HEK293T (cell line): ENCODE measurements around the gene CIITA.

Experiments used
- CTCF ChIA-PET: fragments of 350-600 bp; formaldehyde crosslinking; extraction: SDS; loops from one replicate; lab custom pipeline; 2021; ENCODE audit warnings: antibody characterized with exemption, inconsistent platforms; lab: Yijun Ruan, JAX
- POLR2A ChIA-PET: fragments of 350-600 bp; formaldehyde crosslinking; extraction: SDS; loops from one replicate; lab custom pipeline; 2020; ENCODE audit warnings: antibody characterized with exemption, inconsistent platforms; lab: Yijun Ruan, JAX
- DNase-seq: peaks from one replicate; pipeline ENCODE4 v3.0.0; 2012; ENCODE audit warnings: mixed read lengths; ENCODE audit errors: extremely low spot score
- ARNT ChIP-seq: fragments of 450-650 bp; IDR thresholded peaks from 2 replicates; pipeline ENCODE4 v1.6.1; 2017; ENCODE audit warnings: mild to moderate bottlenecking
- BHLHE40 ChIP-seq: fragments of 450-650 bp; IDR thresholded peaks from 2 replicates; pipeline ENCODE4 v1.6.1; 2016; ENCODE audit warnings: mild to moderate bottlenecking, moderate library complexity, borderline replicate concordance
- CTBP1 ChIP-seq: fragments of 450-650 bp; IDR thresholded peaks from 2 replicates; pipeline ENCODE4 v1.6.1; 2016; ENCODE audit warnings: borderline replicate concordance
- ELF4 ChIP-seq: fragments of 450-650 bp; IDR thresholded peaks from 2 replicates; pipeline ENCODE4 v1.6.1; 2017; ENCODE audit warnings: antibody characterized with exemption
- FOXA1 ChIP-seq: fragments of 450-650 bp; IDR thresholded peaks from 2 replicates; pipeline ENCODE4 v1.6.1; 2016; ENCODE audit warnings: mild to moderate bottlenecking
- FOXK2 ChIP-seq: fragments of 450-650 bp; IDR thresholded peaks from 2 replicates; pipeline ENCODE4 v1.6.1; 2016; ENCODE audit warnings: mild to moderate bottlenecking
- FOXM1 ChIP-seq: fragments of 450-650 bp; IDR thresholded peaks from 2 replicates; pipeline ENCODE4 v1.6.1; 2017; ENCODE audit warnings: mild to moderate bottlenecking, borderline replicate concordance
- HDGF ChIP-seq: fragments of 450-650 bp; IDR thresholded peaks from 2 replicates; pipeline ENCODE4 v1.6.1; 2017; ENCODE audit warnings: antibody characterized with exemption, borderline replicate concordance
- L3MBTL2 ChIP-seq: fragments of 450-650 bp; conservative IDR thresholded peaks from 2 replicates; pipeline ENCODE4 v1.6.1; 2016; ENCODE audit warnings: mild to moderate bottlenecking
- LEF1 ChIP-seq: fragments of 450-650 bp; IDR thresholded peaks from 2 replicates; pipeline ENCODE4 v1.6.1; 2017; ENCODE audit warnings: mild to moderate bottlenecking, borderline replicate concordance
- NFRKB ChIP-seq: fragments of 450-650 bp; IDR thresholded peaks from 2 replicates; pipeline ENCODE4 v1.6.1; 2016; ENCODE audit warnings: mild to moderate bottlenecking, moderate library complexity
- PKNOX1 ChIP-seq: fragments of 450-650 bp; IDR thresholded peaks from 2 replicates; pipeline ENCODE4 v1.6.1; 2016
- SP1 ChIP-seq: fragments of 450-650 bp; IDR thresholded peaks from 2 replicates; pipeline ENCODE4 v1.6.1; 2017
- SUZ12 ChIP-seq: fragments of 450-650 bp; IDR thresholded peaks from 2 replicates; pipeline ENCODE4 v1.6.1; 2016; ENCODE audit warnings: mild to moderate bottlenecking
- TARDBP ChIP-seq: fragments of 450-650 bp; IDR thresholded peaks from 2 replicates; pipeline ENCODE4 v1.6.1; 2016
- ZNF384 ChIP-seq: fragments of 450-650 bp; IDR thresholded peaks from 2 replicates; pipeline ENCODE4 v1.6.1; 2016

CIITA gene

GRCh38 chr16:10976634-10977033, 99.6 kb downstream of the CIITA start:
- DNase-seq = no peak
- TF ChIP-seq SP1 (no peak), SUZ12 (no peak), ELF4 (no peak), PKNOX1 (peak; percentile 30; the same call in 1 of the 2 replicates), TARDBP (no peak)
- ChIA-PET POLR2A (no interaction called here), CTCF (no interaction called here)

DNA sequence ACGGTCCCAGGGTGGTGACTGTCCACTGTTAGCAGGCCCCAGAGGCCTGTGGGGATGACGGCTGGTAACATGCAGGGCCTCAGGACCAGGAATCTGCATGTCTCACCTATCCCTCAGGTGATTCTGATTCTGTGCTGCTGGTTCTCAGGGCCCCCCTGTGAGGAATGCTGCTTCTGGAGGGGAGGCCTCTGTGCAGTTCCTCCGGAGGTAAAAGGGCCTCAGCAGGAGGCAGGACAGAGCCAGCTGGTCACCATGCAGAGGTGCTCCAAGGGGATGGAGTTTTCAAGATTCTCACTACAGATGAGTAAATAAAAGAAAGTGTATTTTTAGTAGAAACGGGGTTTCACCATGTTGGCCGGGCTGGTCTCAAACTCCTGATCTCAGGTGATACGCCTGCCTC, 101.1 kb downstream of the CIITA start:
- CTCF ChIA-PET = no interaction called here
- POLR2A ChIA-PET = no interaction called here
- TF ChIP-seq SUZ12 = no peak
- no peak for TF ChIP-seq BHLHE40
- no peak for TF ChIP-seq CTBP1
- no peak for TF ChIP-seq HDGF
- no peak for TF ChIP-seq TARDBP
- TF ChIP-seq SP1 = no peak
- TF ChIP-seq PKNOX1 = no peak
- TF ChIP-seq ARNT = no peak
- TF ChIP-seq NFRKB = no peak
- TF ChIP-seq ELF4 = no peak
- TF ChIP-seq FOXM1 = no peak
- TF ChIP-seq LEF1 = no peak
- TF ChIP-seq ZNF384 = no peak
- no peak for TF ChIP-seq L3MBTL2
- no peak for TF ChIP-seq FOXK2
- DNase-seq = no peak

DNA sequence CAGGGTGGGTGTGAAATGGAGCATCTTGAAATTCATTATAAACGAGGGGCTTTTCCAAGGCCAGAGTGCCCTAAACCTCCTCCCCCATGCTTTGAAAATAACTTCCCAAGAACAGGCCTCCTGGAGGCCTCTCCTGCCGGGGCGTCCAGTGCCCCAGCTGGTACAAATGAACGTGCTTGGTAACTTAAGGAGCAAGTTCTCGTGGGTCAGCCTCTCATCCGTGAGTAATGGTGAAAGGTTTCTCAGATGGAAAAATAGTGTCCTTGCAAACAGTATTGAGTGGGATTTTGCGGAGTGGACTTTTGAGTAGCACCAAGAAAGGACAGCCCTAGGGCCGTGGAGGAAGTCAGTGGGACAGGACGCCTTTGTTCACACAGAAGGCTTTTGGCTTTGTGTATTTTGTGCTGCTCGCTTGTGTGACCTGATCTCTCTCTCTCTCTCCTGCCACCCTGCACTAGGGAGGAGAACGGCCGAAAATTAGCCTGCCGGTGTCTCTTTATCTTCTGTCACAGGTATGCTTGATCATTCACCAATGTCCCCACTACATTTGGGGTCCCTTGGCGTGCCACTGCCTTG, 102.0 kb downstream of the CIITA start:
- CTCF ChIA-PET = no interaction called here
- no peak for DNase-seq
- POLR2A ChIA-PET = no interaction called here
- TF ChIP-seq FOXM1 = no peak
- TF ChIP-seq SP1 = no peak
- no peak for TF ChIP-seq HDGF
- no peak for TF ChIP-seq ARNT
- no peak for TF ChIP-seq BHLHE40
- TF ChIP-seq ZNF384 = no peak
- no peak for TF ChIP-seq L3MBTL2
- no peak for TF ChIP-seq LEF1
- no peak for TF ChIP-seq FOXA1
- no peak for TF ChIP-seq CTBP1
- no peak for TF ChIP-seq PKNOX1
- TF ChIP-seq TARDBP = no peak
- no peak for TF ChIP-seq SUZ12
- no peak for TF ChIP-seq ELF4
- TF ChIP-seq FOXK2 = no peak

GRCh38 chr16:10979717-10980601, 103.0 kb downstream of the CIITA start:
- TF ChIP-seq PKNOX1 (no peak), SUZ12 (no peak), ZNF384 (no peak), FOXA1 (no peak), TARDBP (no peak), ARNT (no peak), LEF1 (no peak), CTBP1 (no peak), HDGF (no peak), FOXM1 (no peak), SP1 (no peak), ELF4 (no peak), BHLHE40 (no peak), L3MBTL2 (no peak)
- POLR2A ChIA-PET = no interaction called here
- CTCF ChIA-PET = no interaction called here
- DNase-seq = no peak

DNA sequence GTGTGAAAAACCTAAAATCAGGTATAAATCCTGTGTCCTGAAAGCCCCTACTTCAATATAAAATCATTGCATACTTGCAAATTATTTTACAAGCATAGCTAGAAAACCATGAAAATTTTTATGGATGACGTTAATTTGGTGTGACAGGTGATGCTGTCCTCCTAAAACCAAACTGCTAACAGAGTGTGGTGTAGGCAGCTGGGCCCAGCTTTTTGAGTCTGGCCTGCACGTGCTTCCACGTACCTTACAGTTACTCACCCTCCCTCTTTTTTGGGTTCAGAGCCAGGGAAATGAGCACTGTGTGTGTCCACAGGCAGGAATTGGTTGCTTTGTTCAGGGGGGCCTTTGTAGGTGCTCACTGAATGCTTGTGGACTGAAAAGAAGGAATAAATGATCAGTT, 103.8 kb downstream of the CIITA start:
- TF ChIP-seq FOXK2 (no peak), CTBP1 (no peak), NFRKB (no peak), ZNF384 (no peak), HDGF (no peak), SUZ12 (no peak), TARDBP (no peak), FOXM1 (no peak), PKNOX1 (no peak), BHLHE40 (no peak), ARNT (no peak), L3MBTL2 (no peak), LEF1 (no peak), FOXA1 (no peak), ELF4 (no peak), SP1 (no peak)
- no peak for DNase-seq
- ChIA-PET CTCF (no interaction called here), POLR2A (no interaction called here)
